HepG2 (cell line): ENCODE data around the gene KRTAP10-9. TPM values are rescaled to one million over a fixed set of nuclear protein-coding genes. Genes with fewer than 3 reads are reported as not detected.

ENCODE experiments used
- ATAC-seq: fragments of 200-7000 bp; cut with Tn5 transposase; 3 replicates; pipeline ENCODE4 v1.9.1; 2020; ENCODE audit warnings: mild to moderate bottlenecking, moderate library complexity
- BruUV-seq: library from RNA; stranded (reverse); fragments of 400-500 nt; replicated peaks from 2 replicates; lab custom pipeline; 2021; lab: Mats Ljungman, UMichigan
- CTCF ChIA-PET: fragments of 300-600 bp; formaldehyde crosslinking; extraction: SDS; loops from one replicate; lab custom pipeline; 2021; ENCODE audit warnings: low total read pairs, inconsistent platforms, low intra/inter-chr PET ratio; lab: Yijun Ruan, JAX
- POLR2A ChIA-PET: fragments of 350-600 bp; sonication (Branson Sonifier 250); formaldehyde crosslinking; loops from one replicate; lab custom pipeline; 2020; ENCODE audit warnings: antibody characterized with exemption, inconsistent platforms; lab: Yijun Ruan, JAX
- DNase-seq: peaks from one replicate; pipeline ENCODE4 v3.0.0-alpha.2; 2015; ENCODE audit warnings: low spot score
- FAIRE-seq: peaks from 3 replicates; lab custom pipeline; 2011; peaks lifted over from hg19 to GRCh38; lab: Jason Lieb, UNC
- H2AFZ ChIP-seq: one replicate; pipeline ENCODE4 v1.6.1; 2011; ENCODE audit warnings: low read length, inconsistent platforms
- H3K27ac ChIP-seq: fragments of 300-600 bp; 3 replicates; pipeline ENCODE4 v1.8.0; 2011; ENCODE audit warnings: mixed run types, mild to moderate bottlenecking, mixed read lengths, low read length, inconsistent platforms; ENCODE audit not compliant: insufficient read depth; ENCODE audit errors: extremely low read length
- H3K27me3 ChIP-seq, 2 experiments: fragments of 200-600 bp in 1 of 2; 2 replicates in 1 of 2; 3 replicates in 1 of 2; pipeline versions ENCODE4 v1.6.0 to v1.8.0; 2011; ENCODE audit warnings: low read length in 2 of 2, mild to moderate bottlenecking in 2 of 2, moderate library complexity in 2 of 2, inconsistent platforms in 1 of 2; ENCODE audit not compliant: insufficient read depth in 2 of 2, control insufficient read depth in 1 of 2
- H3K36me3 ChIP-seq, 2 experiments: fragments of 200-600 bp in 1 of 2; replicated peaks in 1 of 2; 2 replicates in 1 of 2; 3 replicates in 1 of 2; pipeline versions ENCODE4 v1.5.1 to v1.8.0; 2011; ENCODE audit warnings: low read length in 2 of 2, inconsistent platforms in 1 of 2; ENCODE audit not compliant: insufficient read depth in 2 of 2, control insufficient read depth in 1 of 2
- H3K4me1 ChIP-seq: 2 replicates; pipeline ENCODE4 v1.5.1; 2012; ENCODE audit warnings: low read length, inconsistent platforms; ENCODE audit not compliant: insufficient read depth
- H3K4me2 ChIP-seq: 2 replicates; pipeline ENCODE4 v1.6.0; 2011; ENCODE audit warnings: low read depth, low read length, inconsistent platforms
- H3K4me3 ChIP-seq, 3 experiments: fragments of 200-600 bp in 1 of 3; sonication (generic), shearing (Covaris generic) in 1 of 3; replicated peaks in 1 of 3; 2 replicates each; pipeline ENCODE4 v1.5.1; 2011 to 2016; ENCODE audit warnings: low read length in 3 of 3, inconsistent platforms in 2 of 3, low read depth in 2 of 3, mild to moderate bottlenecking in 2 of 3, control low read depth in 1 of 3, mixed read lengths in 1 of 3; ENCODE audit not compliant: insufficient read depth in 1 of 3
- H3K79me2 ChIP-seq: one replicate; pipeline ENCODE4 v1.6.1; 2011; ENCODE audit warnings: low read length, inconsistent platforms; ENCODE audit not compliant: insufficient read depth
- H3K9ac ChIP-seq: 2 replicates; pipeline ENCODE4 v1.6.0; 2011; ENCODE audit warnings: mild to moderate bottlenecking, low read depth, low read length, inconsistent platforms; ENCODE audit not compliant: insufficient read depth
- H3K9me3 ChIP-seq: 2 replicates; pipeline ENCODE4 v1.5.1; 2012; ENCODE audit warnings: mild to moderate bottlenecking, low read length
- H4K20me1 ChIP-seq: 2 replicates; pipeline ENCODE4 v1.6.0; 2011; ENCODE audit warnings: inconsistent platforms, mild to moderate bottlenecking, low read length, moderate library complexity; ENCODE audit not compliant: insufficient read depth
- ETS1 ChIP-seq: sonication (generic); formaldehyde crosslinking; IDR thresholded peaks from 2 replicates; pipeline ENCODE4 v1.4.0; 2020; ENCODE audit warnings: missing genetic modification reagents
- HNRNPUL1 ChIP-seq: fragments of 200-400 bp; formaldehyde crosslinking; IDR thresholded peaks from 2 replicates; pipeline ENCODE4 v1.6.1; 2017; ENCODE audit warnings: low read depth, mild to moderate bottlenecking, low read length, moderate library complexity
- MED1 ChIP-seq: sonication (generic); formaldehyde crosslinking; IDR thresholded peaks from 2 replicates; pipeline ENCODE4 v1.4.0; 2020; ENCODE audit warnings: missing genetic modification reagents
- PRDM15 ChIP-seq: sonication (generic); formaldehyde crosslinking; IDR thresholded peaks from 2 replicates; pipeline ENCODE4 v1.4.0; 2020; ENCODE audit warnings: missing genetic modification reagents
- SNAI1 ChIP-seq: sonication (generic); formaldehyde crosslinking; IDR thresholded peaks from 2 replicates; pipeline ENCODE4 v1.5.0; 2020; ENCODE audit warnings: mild to moderate bottlenecking, missing genetic modification reagents, borderline replicate concordance
- THRA ChIP-seq: sonication (generic); formaldehyde crosslinking; IDR thresholded peaks from 2 replicates; pipeline ENCODE4 v1.4.0; 2020; ENCODE audit warnings: missing genetic modification reagents, borderline replicate concordance
- ZNF337 ChIP-seq: sonication (generic); formaldehyde crosslinking; IDR thresholded peaks from 2 replicates; pipeline ENCODE4 v1.5.1; 2020; ENCODE audit warnings: missing genetic modification reagents, low read depth, mild to moderate bottlenecking, borderline replicate concordance
- ZNF432 ChIP-seq: sonication (generic); formaldehyde crosslinking; IDR thresholded peaks from 2 replicates; pipeline ENCODE4 v1.5.0; 2020; ENCODE audit warnings: missing genetic modification reagents, mild to moderate bottlenecking, borderline replicate concordance
- ZNF775 ChIP-seq: sonication (generic); formaldehyde crosslinking; IDR thresholded peaks from 2 replicates; pipeline ENCODE4 v1.4.0; 2020; ENCODE audit warnings: missing genetic modification reagents, mild to moderate bottlenecking, moderate library complexity, borderline replicate concordance
- WGBS: methylation state at CpG from one replicate; pipeline ENCODE4 v1.1.6; 2017; ENCODE audit warnings: low lambda C conversion rate; 5-methylcytosine and 5-hydroxymethylcytosine counted together
- in situ Hi-C: cut with HindIII; loops from 2 replicates; pipeline ENCODE4 v1.10.0; 2017; ENCODE audit warnings: low pct_unique_long_range_greater_than_20kb; ENCODE audit not compliant: extremely low pct_ligation_motif_present
- intact Hi-C: fragments of 100-400 bp; cut with micrococcal nuclease; formaldehyde crosslinking; loops from one replicate; pipeline ENCODE4 v1.10.0; 2022; ENCODE audit not compliant: unreplicated experiment
- polyA plus RNA-seq, 8 experiments: library from polyadenylated mRNA; depleted of rRNA in 3 of 8; stranded (reverse) in 7 of 8; unstranded in 1 of 8; fragments of >200 nt; fragmentation: Illumina TruSeq in 4 of 8; extraction: Trizol in 4 of 8; gene quantifications; 2 replicates each; pipeline versions ENCODE4 v1.2.1 to v1.2.3, GENCODE V29; 2011 to 2016; ENCODE audit warnings: low read depth in 4 of 8, missing spikeins in 1 of 8, mixed read lengths in 1 of 8; ENCODE audit not compliant: insufficient read depth in 1 of 8
- total RNA-seq, 5 experiments: library from RNA; depleted of rRNA; stranded (reverse); fragments of >200 nt; fragmentation: Illumina TruSeq; extraction: Trizol; gene quantifications; 2 replicates each; pipeline ENCODE4 v1.2.3, GENCODE V29; 2016; ENCODE audit warnings: low read depth in 1 of 5
- TF ChIP-seq, protein P1 (sequence below): sonication (generic); formaldehyde crosslinking; IDR thresholded peaks from 2 replicates; pipeline ENCODE4 v1.5.0; 2020; ENCODE audit warnings: mild to moderate bottlenecking, missing genetic modification reagents, borderline replicate concordance

The KRTAP10-9 gene
- total and polyA plus RNA-seq, 2 of the 13 experiments (the other 11 are each of a cell fraction or from before 2014, with no cell fraction given): not detected

DNA sequence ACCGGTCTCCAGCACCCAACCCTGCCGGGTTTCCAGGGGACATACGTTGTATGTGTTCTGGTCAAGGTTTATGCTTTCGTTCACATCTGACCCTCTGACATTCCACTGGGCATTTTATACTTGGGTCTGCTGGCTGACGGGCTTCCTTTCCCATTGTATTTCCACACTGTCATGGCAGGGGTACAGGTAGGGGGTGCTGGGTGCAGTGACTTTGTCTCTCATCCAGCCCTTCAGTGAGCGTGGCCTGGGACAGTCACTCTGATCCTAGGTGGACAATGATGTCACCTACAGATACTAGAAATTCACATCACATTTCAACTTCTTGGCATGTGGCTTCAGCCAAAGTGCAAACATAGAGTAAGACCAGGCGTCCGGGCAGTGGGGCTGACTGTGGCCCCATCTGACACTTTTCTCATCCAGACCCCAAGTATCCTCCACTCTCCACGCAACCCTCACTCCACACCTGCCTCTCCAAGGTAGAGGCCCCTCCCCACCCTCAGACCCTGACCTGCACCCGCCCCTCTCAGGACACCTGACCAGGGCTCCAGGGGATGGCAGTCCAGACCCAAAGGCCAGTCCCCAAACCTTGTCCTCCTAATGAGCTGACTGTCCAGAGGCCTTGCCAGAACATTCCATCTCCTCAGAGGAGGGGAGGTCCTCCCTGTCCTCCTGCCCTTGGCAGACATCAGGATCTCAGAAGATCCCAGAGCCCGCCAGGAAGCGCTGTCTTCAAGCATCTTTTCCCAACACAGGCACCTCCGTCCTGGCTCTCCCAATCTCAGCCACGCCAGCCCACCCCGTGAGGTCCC lies 9.5 kb downstream of the KRTAP10-9 start:
- intact Hi-C loops (loop anchor here (10.0 kb wide), 1 partner anchor 58 kb away; the partner anchor contains the start of gene KRTAP10-12), in situ Hi-C loops (no loop called here)
- Histone ChIP-seq H3K9ac (no peak overlapping the region), H3K4me1 (no peaks in the 10 kb centered on the region), H3K27ac (no peak overlapping the region), H3K9me3 (peaks cover 11% of the 10 kb centered on the region; the same call in 1 of the 2 replicates), H2AFZ (no peak overlapping the region), H3K79me2 (no peaks in the 10 kb centered on the region), H3K36me3 (no peaks in the 10 kb centered on the region), H3K27me3 (peaks cover 1 to 6% of the 10 kb centered on the region in 2 experiments; a peak in 2 of 5 replicates), H4K20me1 (no peaks in the 10 kb centered on the region), H3K4me2 (no peak overlapping the region), H3K4me3 (no peak overlapping the region)
- POLR2A ChIA-PET: no interaction called here
- DNase-seq (no peak), ATAC-seq (no peak), FAIRE-seq (no peak)
- BruUV-seq: no TSS peak
- 58% methylated on average over 15 of the region's 15 CpGs for WGBS
- CTCF ChIA-PET: no interaction called here
- no peak for TF ChIP-seq ZNF775 (CRISPR knock-in tag)
- no peak for TF ChIP-seq MED1 (CRISPR knock-in tag)
- TF ChIP-seq, protein P1, sequence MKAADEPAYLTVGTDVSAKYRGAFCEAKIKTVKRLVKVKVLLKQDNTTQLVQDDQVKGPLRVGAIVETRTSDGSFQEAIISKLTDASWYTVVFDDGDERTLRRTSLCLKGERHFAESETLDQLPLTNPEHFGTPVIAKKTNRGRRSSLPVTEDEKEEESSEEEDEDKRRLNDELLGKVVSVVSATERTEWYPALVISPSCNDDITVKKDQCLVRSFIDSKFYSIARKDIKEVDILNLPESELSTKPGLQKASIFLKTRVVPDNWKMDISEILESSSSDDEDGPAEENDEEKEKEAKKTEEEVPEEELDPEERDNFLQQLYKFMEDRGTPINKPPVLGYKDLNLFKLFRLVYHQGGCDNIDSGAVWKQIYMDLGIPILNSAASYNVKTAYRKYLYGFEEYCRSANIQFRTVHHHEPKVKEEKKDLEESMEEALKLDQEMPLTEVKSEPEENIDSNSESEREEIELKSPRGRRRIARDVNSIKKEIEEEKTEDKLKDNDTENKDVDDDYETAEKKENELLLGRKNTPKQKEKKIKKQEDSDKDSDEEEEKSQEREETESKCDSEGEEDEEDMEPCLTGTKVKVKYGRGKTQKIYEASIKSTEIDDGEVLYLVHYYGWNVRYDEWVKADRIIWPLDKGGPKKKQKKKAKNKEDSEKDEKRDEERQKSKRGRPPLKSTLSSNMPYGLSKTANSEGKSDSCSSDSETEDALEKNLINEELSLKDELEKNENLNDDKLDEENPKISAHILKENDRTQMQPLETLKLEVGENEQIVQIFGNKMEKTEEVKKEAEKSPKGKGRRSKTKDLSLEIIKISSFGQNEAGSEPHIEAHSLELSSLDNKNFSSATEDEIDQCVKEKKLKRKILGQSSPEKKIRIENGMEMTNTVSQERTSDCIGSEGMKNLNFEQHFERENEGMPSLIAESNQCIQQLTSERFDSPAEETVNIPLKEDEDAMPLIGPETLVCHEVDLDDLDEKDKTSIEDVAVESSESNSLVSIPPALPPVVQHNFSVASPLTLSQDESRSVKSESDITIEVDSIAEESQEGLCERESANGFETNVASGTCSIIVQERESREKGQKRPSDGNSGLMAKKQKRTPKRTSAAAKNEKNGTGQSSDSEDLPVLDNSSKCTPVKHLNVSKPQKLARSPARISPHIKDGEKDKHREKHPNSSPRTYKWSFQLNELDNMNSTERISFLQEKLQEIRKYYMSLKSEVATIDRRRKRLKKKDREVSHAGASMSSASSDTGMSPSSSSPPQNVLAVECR (CRISPR knock-in tag): no peak
- no peak for TF ChIP-seq ZNF337
- no peak for TF ChIP-seq ZNF432
- no peak for TF ChIP-seq SNAI1 (CRISPR knock-in tag)
- TF ChIP-seq THRA (CRISPR knock-in tag): no peak
- no peak for TF ChIP-seq PRDM15 (CRISPR knock-in tag)
- TF ChIP-seq ETS1: no peak
- no peak for TF ChIP-seq HNRNPUL1
